K562 (cell line): ENCODE results near the gene TRAPPC2L. TPM values are rescaled to one million over a fixed set of nuclear protein-coding genes. Genes with fewer than 3 reads are reported as not detected.

Source experiments
- ATAC-seq: fragments of 200-7000 bp; cut with Tn5 transposase; 3 replicates; pipeline ENCODE4 v1.9.1; 2020; ENCODE audit warnings: moderate library complexity
- BruUV-seq: library from RNA; stranded (reverse); fragments of 400-500 nt; replicated peaks from 2 replicates; lab custom pipeline; 2021; lab: Mats Ljungman, UMichigan
- CTCF ChIA-PET: fragments of 300-600 bp; formaldehyde crosslinking; extraction: SDS; loops from one replicate; lab custom pipeline; 2021; ENCODE audit warnings: low intra/inter-chr PET ratio; lab: Yijun Ruan, JAX
- POLR2A ChIA-PET: fragments of 300-600, 350-650 bp; sonication (Branson Sonifier 250); formaldehyde crosslinking; extraction: SDS; loops from one replicate; lab custom pipeline; 2021; ENCODE audit warnings: antibody characterized with exemption, inconsistent platforms; lab: Yijun Ruan, JAX
- DNase-seq, 4 experiments: peaks; one replicate each; pipeline versions ENCODE4 v3.0.0 to v3.0.0-alpha.2; 2011 to 2018; ENCODE audit warnings: low spot score in 3 of 4, mixed read lengths in 3 of 4; ENCODE audit errors: extremely low read depth in 1 of 4
- FAIRE-seq: peaks from 2 replicates; lab custom pipeline; 2011; peaks lifted over from hg19 to GRCh38; lab: Jason Lieb, UNC
- H2AFZ ChIP-seq: 2 replicates; pipeline ENCODE4 v1.6.0; 2011; ENCODE audit warnings: low read depth, low read length, control low read depth, inconsistent platforms
- H3K27ac ChIP-seq: fragments of 200-600 bp; 3 replicates; pipeline ENCODE4 v1.8.0; 2011; ENCODE audit warnings: low read depth, mild to moderate bottlenecking, control low read depth, inconsistent platforms, low read length, moderate library complexity, mixed read lengths; ENCODE audit errors: extremely low read depth
- H3K27me3 ChIP-seq, 2 experiments: fragments of 300-600 bp in 1 of 2; 2 replicates in 1 of 2; 3 replicates in 1 of 2; pipeline versions ENCODE4 v1.6.0 to v1.8.0; 2011; ENCODE audit warnings: inconsistent platforms in 2 of 2, low read length in 2 of 2, mild to moderate bottlenecking in 1 of 2, mixed read lengths in 1 of 2, moderate library complexity in 1 of 2; ENCODE audit not compliant: control insufficient read depth in 2 of 2, insufficient read depth in 2 of 2
- H3K36me3 ChIP-seq: fragments of 300-600 bp; 3 replicates; pipeline ENCODE4 v1.8.0; 2011; ENCODE audit warnings: mild to moderate bottlenecking, low read length, inconsistent platforms; ENCODE audit not compliant: control insufficient read depth, insufficient read depth
- H3K4me1 ChIP-seq, 2 experiments: fragments of 200-600 bp in 1 of 2; replicated peaks in 1 of 2; 2 replicates in 1 of 2; 3 replicates in 1 of 2; pipeline versions ENCODE4 v1.5.1 to v1.8.0; 2011; ENCODE audit warnings: inconsistent platforms in 2 of 2, low read length in 2 of 2, mild to moderate bottlenecking in 1 of 2, mixed read lengths in 1 of 2, moderate library complexity in 1 of 2; ENCODE audit not compliant: control insufficient read depth in 2 of 2, insufficient read depth in 2 of 2
- H3K4me2 ChIP-seq: 2 replicates; pipeline ENCODE4 v1.6.1; 2011; ENCODE audit warnings: low read length, control low read depth, inconsistent platforms, mixed read lengths; ENCODE audit not compliant: insufficient read depth
- H3K4me3 ChIP-seq: fragments of 200-600 bp; sonication (generic), shearing (Covaris generic); 2 replicates; pipeline ENCODE4 v1.5.1; 2016; ENCODE audit warnings: control low read depth, inconsistent platforms
- H3K79me2 ChIP-seq: fragments of 200-600 bp; 3 replicates; pipeline ENCODE4 v1.8.0; 2011; ENCODE audit warnings: low read length, inconsistent platforms; ENCODE audit not compliant: control insufficient read depth, insufficient read depth
- H3K9ac ChIP-seq, 2 experiments: 2 replicates each; pipeline versions ENCODE4 v1.6.0 to v1.6.1; 2011; ENCODE audit warnings: low read depth in 2 of 2, low read length in 2 of 2, control low read depth in 1 of 2, inconsistent platforms in 1 of 2, mild to moderate bottlenecking in 1 of 2, mixed read lengths in 1 of 2; ENCODE audit not compliant: insufficient read depth in 1 of 2
- H3K9me1 ChIP-seq: one replicate; pipeline ENCODE4 v1.6.0; 2011; ENCODE audit warnings: inconsistent platforms, mild to moderate bottlenecking, low read length, moderate library complexity; ENCODE audit not compliant: control insufficient read depth, insufficient read depth
- H3K9me3 ChIP-seq: replicated peaks from 2 replicates; pipeline ENCODE4 v1.5.1; 2011; ENCODE audit warnings: low read depth, low read length, inconsistent platforms; ENCODE audit not compliant: control insufficient read depth, insufficient read depth
- H4K20me1 ChIP-seq: replicated peaks from 2 replicates; pipeline ENCODE4 v1.6.1; 2011; ENCODE audit warnings: low read length, inconsistent platforms, mixed read lengths; ENCODE audit not compliant: control insufficient read depth, insufficient read depth
- BCOR ChIP-seq: fragments of 450-650 bp; IDR thresholded peaks from 2 replicates; pipeline ENCODE4 v1.6.1; 2016
- E2F4 ChIP-seq: sonication (generic); formaldehyde crosslinking; IDR thresholded peaks from 2 replicates; pipeline ENCODE4 v1.8.0; 2022; ENCODE audit warnings: mild to moderate bottlenecking, low read depth, missing genetic modification reagents
- E2F5 ChIP-seq: sonication (generic); formaldehyde crosslinking; IDR thresholded peaks from 2 replicates; pipeline ENCODE4 v1.8.0; 2022; ENCODE audit warnings: mild to moderate bottlenecking, missing genetic modification reagents
- FUS ChIP-seq: fragments of 200-400 bp; formaldehyde crosslinking; optimal IDR thresholded peaks from 2 replicates; pipeline ENCODE3; 2017; ENCODE audit warnings: low read depth, low read length
- POLR2G ChIP-seq: fragments of 200-400 bp; formaldehyde crosslinking; IDR thresholded peaks from 2 replicates; pipeline ENCODE4 v1.6.1; 2017; ENCODE audit warnings: low read depth, mild to moderate bottlenecking, antibody characterized with exemption, low read length, moderate library complexity
- RBM22 ChIP-seq: fragments of 200-400 bp; formaldehyde crosslinking; IDR thresholded peaks from 2 replicates; pipeline ENCODE4 v1.6.1; 2018; ENCODE audit warnings: low read length, low read depth; ENCODE audit not compliant: poor library complexity, severe bottlenecking
- SAP30 ChIP-seq: fragments of 200-600 bp; sonication (generic); IDR thresholded peaks from 2 replicates; pipeline ENCODE4 v1.6.1; 2012; ENCODE audit warnings: borderline replicate concordance, low read depth, mild to moderate bottlenecking, moderate library complexity, low read length, control low read depth, inconsistent platforms; ENCODE audit not compliant: insufficient read depth, poor library complexity, severe bottlenecking
- SMC3 ChIP-seq: conservative IDR thresholded peaks from 2 replicates; pipeline ENCODE4 v1.6.1; 2011; ENCODE audit warnings: low read depth, low read length, improper control_type of control experiment; ENCODE audit not compliant: insufficient read depth
- ZNF717 ChIP-seq: fragments of 250-450 bp; sonication (Bioruptor Pico); IDR thresholded peaks from 2 replicates; pipeline ENCODE4 v1.5.0; 2021
- WGBS: fragments of 100-300 bp; shearing (Covaris generic); methylation state at CpG from one replicate; pipeline ENCODE4 v1.1.6; 2016; ENCODE audit warnings: low coverage, mixed read lengths; ENCODE audit not compliant: insufficient coverage; ENCODE audit errors: missing lambda C conversion rate; 5-methylcytosine and 5-hydroxymethylcytosine counted together
- in situ Hi-C: fragments of 300-500 bp; cut with MboI; formaldehyde crosslinking; loops from 4 replicates; pipeline ENCODE4 v1.15.0; 2018; ENCODE audit warnings: inconsistent platforms, mixed read lengths
- intact Hi-C: fragments of 100-400 bp; cut with micrococcal nuclease; formaldehyde crosslinking; loops from 2 replicates; pipeline ENCODE4 v1.14.2; 2022
- polyA plus RNA-seq, 8 experiments: library from polyadenylated mRNA; depleted of rRNA in 4 of 8; stranded (reverse) in 5 of 8; unstranded in 3 of 8; fragments of >200 nt; fragmentation: Nextera tagmentation in 2 of 8; fragmentation: Illumina TruSeq in 1 of 8; extraction: Ambion mirVana in 2 of 8; extraction: Trizol in 1 of 8; gene quantifications; 2 replicates each; pipeline versions ENCODE4 v1.2.1 to v1.2.3, GENCODE V29; 2011 to 2014; ENCODE audit warnings: inconsistent platforms in 1 of 8, missing spikeins in 1 of 8
- total RNA-seq, 7 experiments: library from RNA; depleted of rRNA in 6 of 7; stranded (reverse); fragments of >200 nt in 6 of 7; fragmentation: Illumina TruSeq in 2 of 7; extraction: Trizol in 2 of 7; gene quantifications; 2 replicates each; pipeline versions ENCODE4 v1.2.1 to v1.2.3, GENCODE V29; 2011 to 2021; ENCODE audit warnings: low replicate concordance in 1 of 7

TRAPPC2L gene
- total and polyA plus RNA-seq, 9 of the 15 experiments (the other 6 are each of a cell fraction or from before 2014, with no cell fraction given) = 60.4 to 398 (median 97.5) TPM

GRCh38 chr16:88884569-88885271 is 27.8 kb downstream of the TRAPPC2L start:
- Histone ChIP-seq H3K9ac (no peak overlapping the region; a peak in 1 of 4 replicates), H3K9me1 (no peaks in the 10 kb centered on the region), H3K27me3 (no peaks in the 10 kb centered on the region), H3K4me2 (no peak overlapping the region), H4K20me1 (no peaks in the 10 kb centered on the region), H3K4me3 (no peak overlapping the region), H3K79me2 (peaks cover 23% of the 10 kb centered on the region), H3K4me1 (peaks cover 0 to 86% of the 10 kb centered on the region in 2 experiments; a peak in 3 of 5 replicates), H3K27ac (no peak overlapping the region), H2AFZ (no peak overlapping the region), H3K9me3 (peaks cover 7% of the 10 kb centered on the region), H3K36me3 (peaks cover 95% of the 10 kb centered on the region)
- ChIA-PET CTCF (no interaction called here), POLR2A (no interaction called here)
- in situ Hi-C loops = no loop called here
- no peak for FAIRE-seq
- ATAC-seq = no peak
- no TSS peak for BruUV-seq
- intact Hi-C loops = no loop called here
- DNase-seq = no peak
- 96% methylated on average over 16 of the region's 39 CpGs for WGBS
- TF ChIP-seq ZNF717 (no peak), E2F4 (CRISPR knock-in tag) (no peak), FUS (no peak), E2F5 (CRISPR knock-in tag) (no peak), SMC3 (no peak), SAP30 (no peak), POLR2G (peak; percentile 59), BCOR (no peak), RBM22 (peak; percentile 77)
